AG09319 (cell line): ENCODE results near the gene YTHDF1.
A peak's percentile ranks its signal among the peaks of the same experiment; 100 is the strongest.

ENCODE experiments used
- DNase-seq: peaks from one replicate; pipeline ENCODE4 v3.0.0-alpha.2; 2010; ENCODE audit warnings: low read depth; ENCODE audit errors: extremely low read depth
- TF ChIP-seq, protein P1 (sequence below): IDR thresholded peaks from 2 replicates; pipeline ENCODE4 v1.5.1; 2011; ENCODE audit warnings: low read depth, mild to moderate bottlenecking, inconsistent platforms, low read length, moderate library complexity

The YTHDF1 gene

DNA sequence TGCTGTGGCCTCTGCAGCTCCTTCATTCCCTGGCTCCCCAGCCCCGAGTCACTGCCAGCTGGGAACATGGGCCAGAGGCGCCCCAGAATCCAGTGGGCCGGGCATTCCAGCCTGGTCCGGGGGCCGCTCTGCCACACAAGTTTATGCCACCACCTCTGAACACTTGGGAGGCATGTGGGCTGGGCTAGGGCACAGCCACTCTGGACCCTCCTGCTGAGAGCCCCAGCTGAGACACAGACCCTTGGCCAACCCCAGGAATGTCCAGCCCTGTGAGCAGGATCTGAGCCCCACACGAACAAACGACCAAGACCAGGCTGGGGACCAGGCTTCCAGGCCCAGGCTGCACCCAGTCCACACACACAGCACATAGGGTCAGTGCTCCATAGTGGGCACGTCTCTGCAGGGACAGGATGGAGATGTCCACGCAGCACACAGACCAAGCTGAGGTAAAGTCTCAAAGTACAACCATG lies 33.0 kb downstream of the YTHDF1 start:
- TF ChIP-seq, protein P1, sequence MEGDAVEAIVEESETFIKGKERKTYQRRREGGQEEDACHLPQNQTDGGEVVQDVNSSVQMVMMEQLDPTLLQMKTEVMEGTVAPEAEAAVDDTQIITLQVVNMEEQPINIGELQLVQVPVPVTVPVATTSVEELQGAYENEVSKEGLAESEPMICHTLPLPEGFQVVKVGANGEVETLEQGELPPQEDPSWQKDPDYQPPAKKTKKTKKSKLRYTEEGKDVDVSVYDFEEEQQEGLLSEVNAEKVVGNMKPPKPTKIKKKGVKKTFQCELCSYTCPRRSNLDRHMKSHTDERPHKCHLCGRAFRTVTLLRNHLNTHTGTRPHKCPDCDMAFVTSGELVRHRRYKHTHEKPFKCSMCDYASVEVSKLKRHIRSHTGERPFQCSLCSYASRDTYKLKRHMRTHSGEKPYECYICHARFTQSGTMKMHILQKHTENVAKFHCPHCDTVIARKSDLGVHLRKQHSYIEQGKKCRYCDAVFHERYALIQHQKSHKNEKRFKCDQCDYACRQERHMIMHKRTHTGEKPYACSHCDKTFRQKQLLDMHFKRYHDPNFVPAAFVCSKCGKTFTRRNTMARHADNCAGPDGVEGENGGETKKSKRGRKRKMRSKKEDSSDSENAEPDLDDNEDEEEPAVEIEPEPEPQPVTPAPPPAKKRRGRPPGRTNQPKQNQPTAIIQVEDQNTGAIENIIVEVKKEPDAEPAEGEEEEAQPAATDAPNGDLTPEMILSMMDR = no peak
- DNase-seq = no peak

DNA sequence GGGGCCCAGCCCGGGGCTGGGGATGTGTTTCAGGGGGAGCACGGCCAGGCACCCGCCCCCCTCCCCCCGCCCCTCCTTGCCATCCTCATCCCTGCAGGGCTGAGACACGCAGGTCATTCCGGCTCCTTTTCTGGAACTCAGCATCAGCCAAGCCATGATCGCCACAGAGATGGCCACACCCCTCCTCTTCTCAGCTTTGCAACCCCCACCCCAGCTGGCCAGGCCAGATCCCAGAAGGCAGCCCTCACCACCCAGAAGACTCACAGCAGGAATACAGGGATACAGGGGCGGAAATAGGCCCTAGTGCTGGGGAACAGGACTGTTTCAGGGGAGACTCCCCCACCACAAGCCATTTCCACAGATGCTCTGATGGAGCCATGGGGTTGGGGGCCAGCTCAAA lies 33.5 kb downstream of the YTHDF1 start:
- TF ChIP-seq, protein P1 = no peak
- DNase-seq = no peak

DNA sequence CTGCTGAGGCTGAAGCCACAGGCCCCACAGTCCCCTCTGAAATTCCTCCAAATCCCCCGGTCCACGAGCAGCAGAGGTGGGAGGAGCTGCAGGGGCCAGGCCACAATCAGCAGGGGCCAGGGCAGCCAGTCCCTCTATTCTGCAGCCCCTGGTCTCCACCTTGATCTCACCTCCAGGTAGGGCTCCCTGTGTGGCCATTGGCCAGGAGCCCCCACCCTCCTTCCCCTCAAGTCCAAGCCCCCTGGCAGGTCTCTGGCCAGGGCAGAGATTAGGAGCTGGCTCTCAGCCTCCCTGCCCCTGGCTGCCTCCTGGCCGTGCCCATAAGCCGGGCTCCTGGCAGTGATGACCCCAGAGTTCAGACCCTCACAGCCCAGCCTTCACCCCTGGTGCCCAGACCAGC lies 34.7 kb downstream of the YTHDF1 start:
- no peak for DNase-seq
- TF ChIP-seq, protein P1 = no peak

DNA sequence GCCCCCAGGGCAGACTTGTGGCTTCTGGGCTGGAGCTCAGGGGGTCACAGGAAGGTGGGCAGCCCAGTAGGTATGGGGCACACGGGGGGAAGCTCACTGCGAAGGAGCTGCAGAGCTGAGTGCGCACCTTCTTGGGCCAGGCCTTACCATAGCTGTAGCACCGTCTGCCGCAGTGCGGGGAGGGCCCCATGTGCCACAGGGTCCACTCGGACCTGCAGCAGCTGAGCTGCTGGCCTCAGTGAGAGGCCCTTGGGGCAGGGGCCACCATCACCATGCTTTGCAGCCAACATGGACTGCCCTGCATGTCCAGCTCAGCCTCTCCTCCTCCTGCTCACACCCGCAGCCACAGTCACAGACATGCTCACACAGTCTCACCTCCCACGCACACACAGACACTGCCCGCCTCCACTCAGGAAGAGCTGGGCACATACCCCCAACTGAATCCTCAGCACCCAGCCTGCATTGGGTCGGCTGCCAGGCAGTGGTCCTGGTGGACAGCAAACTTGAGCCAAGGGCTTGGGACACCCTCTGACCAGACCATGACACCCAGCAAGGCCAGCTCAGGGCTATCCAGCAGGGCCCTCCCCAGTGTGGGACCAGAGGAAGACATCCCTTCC lies 35.3 kb downstream of the YTHDF1 start:
- TF ChIP-seq, protein P1 = no peak

DNA sequence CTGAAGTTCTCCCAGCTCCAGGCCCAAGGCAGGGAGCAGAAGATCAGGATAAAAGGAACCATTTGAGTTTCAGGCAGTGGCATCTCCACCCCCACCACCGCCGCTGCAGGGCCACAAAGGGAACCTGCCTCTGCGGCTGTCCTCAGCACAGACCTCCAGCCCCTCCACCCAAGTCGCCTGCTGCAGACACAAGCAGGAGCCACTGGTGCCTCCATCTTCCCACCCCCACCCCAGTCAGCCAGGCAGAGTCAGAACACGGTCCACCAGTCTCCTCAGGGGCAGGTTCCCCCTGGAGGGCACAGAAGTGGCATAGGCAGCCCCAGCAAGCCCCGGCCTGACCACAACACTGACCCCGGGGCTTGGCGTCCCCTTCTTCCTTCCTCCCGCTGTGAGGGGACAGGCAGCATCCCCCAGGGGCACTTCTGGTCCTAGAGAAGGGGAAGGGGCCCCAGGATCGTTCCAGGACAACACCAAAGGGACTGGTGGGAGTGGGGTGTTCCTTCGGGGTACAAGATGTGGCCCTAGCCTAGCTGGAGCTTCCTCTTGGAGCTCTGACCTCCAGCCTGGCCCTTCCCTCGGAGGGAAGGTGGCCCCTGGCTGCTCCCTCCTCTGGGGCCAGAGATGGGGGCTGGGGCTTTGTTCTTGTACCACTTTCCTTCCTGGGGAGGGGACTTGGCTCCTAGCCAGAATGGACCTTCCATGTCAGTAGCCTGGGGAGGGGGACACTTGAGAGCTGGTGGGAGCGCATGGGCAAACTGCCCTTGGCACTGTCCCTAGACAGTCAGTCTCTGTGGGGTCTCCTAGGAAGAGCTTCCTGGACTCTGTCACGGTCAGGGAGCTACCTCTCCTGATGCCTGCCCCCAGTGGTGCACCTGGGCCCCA lies 36.0 kb downstream of the YTHDF1 start:
- DNase-seq = no peak
- TF ChIP-seq, protein P1 = no peak

More for the DNA sequence above, 35.3 kb downstream of the YTHDF1 start:
- DNase-seq = no peak

DNA sequence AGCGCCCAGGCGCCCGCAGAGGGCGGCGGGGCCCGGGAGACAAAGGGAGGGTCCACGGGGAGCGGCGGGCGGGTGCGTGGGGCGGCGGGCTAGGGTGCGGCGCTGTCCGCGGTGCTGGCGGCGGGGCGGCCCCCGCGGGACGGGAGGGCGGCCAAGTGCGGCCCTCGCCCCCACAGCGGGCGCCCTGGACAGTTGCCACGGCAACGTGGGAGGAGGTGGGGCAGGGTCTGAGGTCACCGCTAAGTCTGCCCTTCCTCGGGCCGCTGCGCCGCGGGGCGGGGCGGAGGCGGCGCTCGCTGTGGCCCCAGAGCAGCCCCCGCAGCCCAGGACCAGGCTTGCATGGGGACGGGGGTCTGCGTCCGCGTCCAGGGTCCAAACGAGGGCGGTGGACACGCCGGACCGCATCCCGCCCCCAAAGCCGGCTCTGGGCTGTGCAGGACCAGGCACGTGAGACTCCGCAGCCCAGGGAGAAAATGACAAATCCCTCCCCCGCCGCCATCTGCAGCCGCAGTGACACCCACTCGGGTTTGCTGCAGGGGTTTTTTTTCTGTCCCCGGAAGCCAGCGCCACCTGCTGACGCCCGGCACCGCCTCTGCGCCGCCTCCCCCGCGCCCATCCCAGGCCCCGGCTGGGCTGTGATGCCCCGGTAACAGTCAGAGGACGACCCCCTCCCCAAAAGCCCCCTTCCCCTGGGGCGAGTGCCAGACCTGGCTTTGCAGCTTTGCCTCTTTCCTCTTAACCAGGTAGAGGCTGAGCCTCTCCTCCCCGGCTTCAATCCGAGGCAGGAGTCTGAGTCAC lies 36.8 kb downstream of the YTHDF1 start:
- TF ChIP-seq, protein P1 = peak; percentile 36
- DNase-seq = no peak
